Caco-2 (cell line): ENCODE measurements around the gene MRPS15. TPM values are rescaled to one million over a fixed set of nuclear protein-coding genes. Genes with fewer than 3 reads are reported as not detected.

Experiments used
- BruUV-seq: library from RNA; stranded (reverse); fragments of 400-500 nt; replicated peaks from 2 replicates; lab custom pipeline; 2021; lab: Mats Ljungman, UMichigan
- CTCF ChIA-PET: fragments of 300-600 bp; sonication (Branson Sonifier 250); formaldehyde crosslinking; loops from one replicate; lab custom pipeline; 2022; ENCODE audit warnings: antibody characterized with exemption; lab: Charles Lee
- POLR2A ChIA-PET: fragments of 300-600 bp; sonication (Branson Sonifier 250); formaldehyde crosslinking; loops from one replicate; lab custom pipeline; 2022; ENCODE audit warnings: antibody characterized with exemption; lab: Charles Lee
- DNase-seq, 2 experiments: peaks; one replicate each; pipeline versions ENCODE4 v3.0.0 to v3.0.0-alpha.2; 2020 to 2022
- H3K27me3 ChIP-seq: replicated peaks from 2 replicates; pipeline ENCODE4 v1.6.0; 2011; ENCODE audit warnings: low read length; ENCODE audit not compliant: control insufficient read depth, insufficient read depth
- H3K36me3 ChIP-seq: 2 replicates; pipeline ENCODE4 v1.5.1; 2011; ENCODE audit warnings: low read length; ENCODE audit not compliant: control insufficient read depth, insufficient read depth
- H3K4me1 ChIP-seq: fragments of 250-450 bp; sonication (Bioruptor Pico); 2 replicates; pipeline ENCODE4 v1.5.1; 2020; ENCODE audit warnings: mild to moderate bottlenecking
- H3K4me3 ChIP-seq: 2 replicates; pipeline ENCODE4 v1.5.1; 2011; ENCODE audit warnings: low read depth, mild to moderate bottlenecking, control low read depth, low read length
- H3K9me3 ChIP-seq: fragments of 250-450 bp; sonication (Bioruptor Pico); 2 replicates; pipeline ENCODE4 v1.5.1; 2020; ENCODE audit warnings: mild to moderate bottlenecking, moderate library complexity
- H3K27ac Mint-ChIP-seq: one replicate; pipeline ENCODE4 v1.8.0; 2022; ENCODE audit warnings: mixed read lengths; ENCODE audit not compliant: unreplicated experiment
- H3K27me3 Mint-ChIP-seq: one replicate; pipeline ENCODE4 v1.8.0; 2022; ENCODE audit warnings: mixed read lengths; ENCODE audit not compliant: insufficient read depth, unreplicated experiment
- H3K36me3 Mint-ChIP-seq: one replicate; pipeline ENCODE4 v1.8.0; 2022; ENCODE audit warnings: mild to moderate bottlenecking, mixed read lengths; ENCODE audit not compliant: insufficient read depth, unreplicated experiment
- H3K4me1 Mint-ChIP-seq: one replicate; pipeline ENCODE4 v1.8.0; 2022; ENCODE audit warnings: low read depth, mixed read lengths; ENCODE audit not compliant: unreplicated experiment
- H3K4me3 Mint-ChIP-seq: one replicate; pipeline ENCODE4 v1.8.0; 2022; ENCODE audit warnings: mild to moderate bottlenecking, moderate library complexity, mixed read lengths; ENCODE audit not compliant: unreplicated experiment
- H3K9me3 Mint-ChIP-seq: one replicate; pipeline ENCODE4 v1.8.0; 2022; ENCODE audit warnings: mixed read lengths; ENCODE audit not compliant: unreplicated experiment
- CTCF ChIP-seq, 2 experiments: fragments of 200-600 bp in 1 of 2; IDR thresholded peaks; 1 replicate in 1 of 2; 2 replicates in 1 of 2; pipeline versions ENCODE4 v1.5.1 to v1.8.0; 2011 to 2022; ENCODE audit warnings: antibody characterized with exemption in 1 of 2, control low read depth in 1 of 2, inconsistent platforms in 1 of 2, low read depth in 1 of 2, low read length in 1 of 2, mild to moderate bottlenecking in 1 of 2, moderate library complexity in 1 of 2; ENCODE audit not compliant: insufficient read depth in 1 of 2, severe bottlenecking in 1 of 2, unreplicated experiment in 1 of 2
- intact Hi-C: fragments of 100-400 bp; cut with micrococcal nuclease; formaldehyde crosslinking; loops from one replicate; pipeline ENCODE4 v1.10.0; 2022; ENCODE audit not compliant: unreplicated experiment
- total RNA-seq: library from RNA; stranded (reverse); gene quantifications from 2 replicates; pipeline ENCODE4 v1.2.3, GENCODE V29; 2022

Gene MRPS15
- total RNA-seq, 1 experiment from 2014 or later: 70.2 TPM

- Mint-ChIP-seq H3K4me3 (no peak overlapping the region), H3K4me1 (peaks cover 12% of the 10 kb centered on the region), H3K36me3 (peaks cover 7% of the 10 kb centered on the region), H3K27ac (no peak overlapping the region), H3K27me3 (no peaks in the 10 kb centered on the region), H3K9me3 (no peaks in the 10 kb centered on the region)
- H3K36me3 ChIP-seq: no peaks in the 10 kb centered on the region
- no peak for TF ChIP-seq CTCF (IDR thresholded peaks at IDR 0.05; ENCODE audit: insufficient read depth in 1 of 2, low read depth in 1 of 2, low read length in 1 of 2, severe bottlenecking in 1 of 2, unreplicated experiment in 1 of 2)
- intact Hi-C loops: no loop called here
- CTCF ChIA-PET: no interaction called here
- no peaks in the 10 kb centered on the region for H3K27me3 ChIP-seq
- no peak for DNase-seq
- BruUV-seq: no TSS peak
- POLR2A ChIA-PET: no interaction called here
- no peak overlapping the region for H3K4me3 ChIP-seq
- H3K9me3 ChIP-seq: no peaks in the 10 kb centered on the region
- peaks cover 13% of the 10 kb centered on the region for H3K4me1 ChIP-seq
Observed at GRCh38 chr1:36467027-36467410, 2.8 kb upstream of the MRPS15 start.

GRCh38 chr1:36466370-36467026 lies 2.3 kb upstream of the MRPS15 start:
- H3K4me1 ChIP-seq: peaks cover 13% of the 10 kb centered on the region
- BruUV-seq: no TSS peak
- Mint-ChIP-seq H3K27me3 (no peaks in the 10 kb centered on the region), H3K4me1 (peaks cover 12% of the 10 kb centered on the region), H3K36me3 (peaks cover 7% of the 10 kb centered on the region), H3K9me3 (no peaks in the 10 kb centered on the region), H3K27ac (no peak overlapping the region), H3K4me3 (no peak overlapping the region)
- DNase-seq: no peak
- intact Hi-C loops: no loop called here
- H3K4me3 ChIP-seq: no peak overlapping the region
- CTCF ChIA-PET: no interaction called here
- no peak for TF ChIP-seq CTCF (IDR thresholded peaks at IDR 0.05; ENCODE audit: insufficient read depth in 1 of 2, low read depth in 1 of 2, low read length in 1 of 2, severe bottlenecking in 1 of 2, unreplicated experiment in 1 of 2)
- H3K36me3 ChIP-seq: no peaks in the 10 kb centered on the region
- no peaks in the 10 kb centered on the region for H3K27me3 ChIP-seq
- POLR2A ChIA-PET: no interaction called here
- H3K9me3 ChIP-seq: no peaks in the 10 kb centered on the region

GRCh38 chr1:36465731-36466369 lies 1.7 kb upstream of the MRPS15 start:
- BruUV-seq: no TSS peak
- H3K36me3 Mint-ChIP-seq: peaks cover 12% of the 10 kb centered on the region
- ChIA-PET CTCF (no interaction called here), POLR2A (no interaction called here)
- H3K4me3 Mint-ChIP-seq: peak overlapping the region; percentile 90
- H3K9me3 Mint-ChIP-seq: no peaks in the 10 kb centered on the region
- no peak for TF ChIP-seq CTCF (IDR thresholded peaks at IDR 0.05; ENCODE audit: insufficient read depth in 1 of 2, low read depth in 1 of 2, low read length in 1 of 2, severe bottlenecking in 1 of 2, unreplicated experiment in 1 of 2)
- H3K9me3 ChIP-seq: no peaks in the 10 kb centered on the region
- no peaks in the 10 kb centered on the region for H3K27me3 ChIP-seq
- no peak overlapping the region for H3K4me3 ChIP-seq
- H3K36me3 ChIP-seq: no peaks in the 10 kb centered on the region
- no peak for DNase-seq
- intact Hi-C loops: loop anchor here (2.0 kb wide), 1 partner anchor 21 kb away; no protein-coding TSS in a partner anchor
- peaks cover 12% of the 10 kb centered on the region for H3K4me1 Mint-ChIP-seq
- peak overlapping the region; percentile 91 for H3K27ac Mint-ChIP-seq
- H3K27me3 Mint-ChIP-seq: no peaks in the 10 kb centered on the region
- H3K4me1 ChIP-seq: peaks cover 13% of the 10 kb centered on the region
